HG02571 (cell line): ENCODE measurements around the gene CBX1.
A peak's percentile ranks its signal among the peaks of the same experiment; 100 is the strongest.

ENCODE experiments used
- ATAC-seq: cut with Tn5 transposase; IDR thresholded peaks from one replicate; pipeline ENCODE4 v1.9.1; 2021; ENCODE audit warnings: mild to moderate bottlenecking, moderate library complexity; ENCODE audit not compliant: unreplicated experiment

Gene CBX1

DNA sequence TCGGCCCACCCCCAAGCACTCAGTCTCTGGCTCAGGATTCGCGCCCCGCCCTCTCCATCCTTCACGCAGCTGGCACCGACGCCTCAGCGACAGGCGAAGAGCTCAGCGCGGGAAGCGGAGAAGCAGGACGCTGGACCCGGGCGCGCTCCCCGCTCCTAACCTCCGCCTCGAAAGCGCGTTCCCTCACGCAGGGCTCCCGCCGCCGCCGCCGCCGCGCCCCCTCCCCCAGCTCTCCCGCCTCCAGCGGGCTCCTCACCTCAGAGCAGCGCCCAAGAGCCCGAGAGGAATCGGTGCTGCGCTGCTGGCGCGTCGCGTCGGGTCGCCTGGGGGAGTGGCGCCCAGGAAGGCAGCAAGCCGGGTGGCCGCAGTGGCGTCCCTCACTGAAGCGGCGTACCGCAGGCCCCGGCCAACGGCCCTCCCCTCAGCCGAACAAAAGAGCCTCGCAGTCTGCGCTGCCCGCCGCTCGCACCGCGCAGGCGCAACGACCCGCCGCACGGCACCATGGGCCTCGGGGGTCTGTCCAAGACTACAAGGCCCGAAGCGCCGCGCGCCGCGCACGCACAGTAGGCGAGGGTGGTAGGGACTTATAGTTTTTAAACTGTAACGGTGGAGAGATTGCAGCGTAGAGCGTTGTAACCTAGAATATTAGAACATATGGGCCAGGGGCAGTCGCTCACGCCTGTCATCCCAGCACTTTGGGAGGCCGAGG, at the start of gene CBX1:
CBX1 (minus strand) TSS at position 467 of the 709 bp plus-strand sequence. CDS start 24,474 bp downstream, outside the sequence.
- peak; percentile 83 for ATAC-seq

DNA sequence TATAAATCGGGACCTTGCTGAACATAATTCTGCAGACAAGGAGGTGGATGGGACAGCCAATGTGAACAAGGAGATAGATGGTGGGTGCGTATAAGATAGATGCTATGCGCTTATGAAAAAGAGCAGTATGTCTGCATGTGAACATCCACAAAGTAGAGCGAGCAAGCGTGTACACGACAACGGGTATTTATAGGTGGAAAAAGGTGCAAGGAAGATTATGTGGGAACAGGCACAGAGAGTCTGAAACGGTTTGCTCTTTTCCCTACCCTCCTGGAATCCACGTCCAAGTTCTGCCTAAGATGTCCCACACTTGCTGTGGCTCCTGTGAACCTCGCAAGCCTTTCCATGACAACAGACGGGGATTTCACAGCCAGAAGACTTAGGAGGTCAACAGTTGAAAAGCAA, 49.3 kb upstream of the CBX1 start:
- ATAC-seq: no peak

DNA sequence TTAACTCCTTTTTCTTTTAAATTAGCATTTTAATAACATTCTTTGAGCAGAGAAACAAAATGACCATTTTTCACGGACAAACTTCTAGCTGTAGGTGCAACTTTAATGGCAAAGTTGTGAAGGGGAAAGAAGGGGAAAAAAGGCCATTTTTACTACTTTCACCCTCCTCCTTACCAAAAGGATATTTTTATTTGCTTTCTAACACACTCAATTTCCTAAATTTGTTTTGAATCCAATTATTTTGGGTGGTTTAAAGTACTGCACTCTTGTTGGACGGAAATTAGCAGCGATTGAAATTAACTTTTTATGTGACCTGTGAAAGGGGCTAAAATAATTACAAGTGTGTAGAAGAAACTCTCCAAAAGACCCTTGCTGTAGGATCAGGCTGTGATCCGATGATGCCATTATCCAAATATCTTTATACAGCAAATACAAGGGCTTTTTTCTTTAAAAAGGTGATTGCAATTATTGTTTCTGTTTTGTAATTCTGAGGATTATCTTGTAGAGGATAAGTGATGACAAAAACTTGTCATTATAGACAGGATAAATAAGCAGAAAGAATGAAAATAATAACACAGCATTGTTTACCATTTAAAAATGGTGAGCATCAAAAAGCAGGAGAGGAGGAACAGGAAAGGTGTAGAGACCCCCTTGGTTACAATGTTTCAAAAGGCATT, 48.6 kb upstream of the CBX1 start:
- no peak for ATAC-seq

DNA sequence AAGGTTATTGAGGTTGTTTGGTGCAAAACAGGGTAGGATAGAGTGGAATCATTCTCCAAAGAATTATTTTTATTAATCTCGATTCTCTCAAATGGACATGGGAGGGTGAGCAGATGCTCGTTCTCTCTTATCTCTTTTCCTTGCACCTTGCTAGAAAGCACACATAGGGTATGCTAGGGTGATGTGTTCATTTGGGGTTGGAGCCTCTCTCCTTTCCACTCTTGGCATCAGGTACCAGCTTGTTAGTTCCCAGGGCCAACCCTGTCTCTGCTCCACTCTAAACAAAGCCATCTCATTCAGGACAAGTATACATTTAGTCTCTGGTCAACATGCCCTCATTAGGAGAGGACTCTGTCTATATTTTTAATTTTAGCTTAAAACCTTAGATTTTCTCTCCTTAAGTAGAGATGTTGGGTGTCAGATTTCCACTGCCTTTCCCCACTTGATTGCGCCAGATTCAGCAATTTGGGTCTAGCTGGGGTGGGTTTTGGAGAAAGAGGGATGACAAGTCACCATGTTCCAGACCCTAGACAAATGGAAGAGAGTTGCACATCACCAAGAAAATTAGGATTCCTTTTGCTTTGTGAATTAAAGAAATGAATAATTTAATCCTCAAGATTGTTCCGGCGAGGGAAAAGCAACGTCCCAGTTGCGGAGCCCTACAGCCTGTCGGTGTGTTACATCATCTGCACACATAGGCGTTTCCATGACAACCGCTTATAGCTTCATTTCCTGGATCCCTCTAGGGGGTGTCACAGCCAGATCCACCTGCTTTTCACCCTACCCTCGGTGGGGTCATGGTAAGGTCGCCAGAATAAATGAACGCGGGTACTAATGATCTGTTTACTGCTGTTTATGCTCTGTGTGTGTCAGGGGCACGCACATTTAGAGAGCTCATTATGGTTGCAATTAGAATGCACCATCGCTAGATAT, 47.8 kb upstream of the CBX1 start:
- no peak for ATAC-seq

DNA sequence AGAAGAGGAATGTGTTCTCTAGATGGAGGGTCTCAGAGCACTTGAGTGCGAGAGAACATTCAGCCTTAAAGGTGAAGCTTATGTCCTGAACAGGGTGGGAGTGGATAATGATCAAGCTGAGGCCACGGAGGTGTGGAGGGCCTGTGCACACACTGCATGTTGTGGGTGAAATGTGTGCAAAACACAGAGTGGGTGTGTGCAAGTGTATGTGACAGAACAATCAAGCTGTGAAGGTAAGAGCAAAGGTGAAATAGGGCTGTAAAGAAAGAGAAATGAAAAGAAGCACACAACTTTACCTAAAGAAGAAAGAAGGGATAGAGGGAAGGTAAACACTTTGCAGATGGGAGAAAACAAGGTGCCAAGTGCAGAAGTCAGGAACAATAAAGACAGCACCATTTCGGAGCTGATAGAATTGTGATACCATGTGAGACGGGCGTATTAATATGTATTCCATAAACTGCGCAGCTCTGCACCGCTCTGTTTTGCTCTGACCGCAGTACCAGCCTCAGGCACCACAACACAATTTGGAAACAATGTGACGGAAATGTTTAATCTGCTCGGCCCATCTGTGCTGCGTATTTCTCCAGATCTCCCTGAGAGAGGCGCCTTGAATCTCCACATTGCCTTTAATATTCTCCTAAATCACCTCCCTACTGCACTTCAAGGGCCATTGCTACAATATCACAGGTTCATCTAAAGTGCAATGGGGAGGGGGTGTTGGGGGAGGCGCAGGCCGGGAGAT, 46.9 kb upstream of the CBX1 start:
- ATAC-seq: no peak

DNA sequence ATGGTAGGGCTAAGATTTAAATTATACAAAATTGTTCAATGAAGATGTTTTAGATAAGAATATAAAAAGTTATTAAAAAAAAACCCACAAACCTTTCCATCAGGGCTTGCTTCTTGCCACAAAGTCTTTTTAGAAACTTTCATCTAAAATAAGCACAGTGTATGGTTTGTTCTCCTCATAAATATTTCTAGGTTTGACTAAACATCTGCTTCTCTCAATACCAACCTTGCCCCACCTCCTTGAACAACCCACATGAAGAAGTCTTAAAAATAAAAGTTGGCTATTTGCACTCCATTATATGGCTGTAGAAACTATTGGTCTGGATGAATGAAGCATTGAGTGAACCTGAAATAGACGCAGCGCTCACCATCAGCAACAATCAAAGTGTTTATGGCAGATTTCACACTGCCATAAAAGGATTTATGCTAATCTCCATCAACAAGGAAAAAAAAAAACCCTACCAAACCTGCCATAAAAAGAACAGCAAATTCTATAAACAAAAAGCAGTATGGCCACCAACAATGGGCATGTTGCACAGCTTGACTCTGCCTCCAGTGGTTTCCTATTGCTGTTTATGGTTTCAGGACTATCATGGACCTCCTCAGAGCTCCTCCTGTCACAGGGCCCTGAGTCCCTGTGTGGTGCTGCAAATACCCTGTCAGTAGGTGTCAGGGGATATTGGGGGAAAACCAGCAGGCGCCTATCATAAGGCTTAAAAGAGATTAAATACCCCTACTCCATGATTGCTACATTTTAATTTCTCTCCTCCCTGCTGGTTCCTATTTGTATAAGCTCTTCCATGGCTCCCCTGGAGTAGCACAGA, 43.9 kb upstream of the CBX1 start:
- no peak for ATAC-seq

DNA sequence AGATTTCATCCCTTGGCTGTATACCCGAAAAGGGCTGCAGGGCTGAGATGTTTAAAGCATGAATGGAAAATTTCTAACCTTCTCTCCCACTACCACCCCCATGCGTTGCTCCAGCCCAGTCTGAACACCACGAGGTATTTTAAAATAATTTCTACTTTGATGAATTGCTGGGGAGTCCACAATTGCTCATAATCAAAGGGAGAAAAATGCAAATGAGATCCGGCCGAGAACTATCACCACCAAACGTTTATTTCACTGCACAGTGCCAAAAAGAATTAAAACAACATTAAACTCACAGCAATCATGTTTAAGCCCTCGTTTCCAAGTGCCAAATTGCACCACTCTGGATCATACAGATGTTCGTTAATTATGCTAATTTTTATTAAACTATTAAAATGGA, 43.0 kb upstream of the CBX1 start:
- no peak for ATAC-seq

DNA sequence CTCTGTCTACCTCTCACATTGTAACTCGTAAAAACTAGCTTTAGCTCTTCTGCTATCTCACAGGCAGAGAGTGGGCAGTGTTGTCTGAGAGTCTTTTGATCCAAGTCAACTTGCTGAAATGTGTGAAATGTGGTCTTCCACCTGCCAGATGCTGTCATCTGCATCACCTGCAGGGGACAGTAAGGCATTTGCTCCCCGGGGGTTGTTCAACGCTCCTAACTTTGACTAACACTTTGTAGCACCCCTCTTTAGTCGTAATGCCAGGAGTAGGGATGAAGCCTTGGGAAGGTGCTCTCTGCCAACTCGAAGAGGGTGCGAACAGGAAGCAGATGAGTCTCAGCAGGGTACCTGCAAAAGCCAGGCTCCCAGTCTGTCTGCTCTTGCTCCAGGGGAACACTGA, 42.4 kb upstream of the CBX1 start:
- no peak for ATAC-seq

DNA sequence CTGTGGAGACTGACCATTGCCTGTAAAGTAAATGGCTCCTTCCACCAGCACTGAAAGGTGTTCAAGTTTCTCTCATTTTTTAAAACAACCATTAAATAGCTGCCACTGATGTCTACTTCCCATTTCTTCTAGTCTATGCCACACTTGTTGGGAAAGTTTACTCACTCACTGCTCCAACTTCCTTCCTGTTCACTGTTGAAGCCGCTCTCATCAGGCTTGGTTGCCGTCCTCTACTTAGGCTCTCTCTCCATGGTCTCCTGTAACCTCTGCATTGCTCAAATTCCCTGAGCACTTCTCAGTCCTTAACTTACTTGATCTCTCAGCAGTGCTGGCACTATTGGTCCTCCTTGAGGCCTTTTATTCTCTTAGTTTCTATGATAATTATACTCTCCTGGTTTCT, 38.7 kb upstream of the CBX1 start:
- ATAC-seq: no peak

DNA sequence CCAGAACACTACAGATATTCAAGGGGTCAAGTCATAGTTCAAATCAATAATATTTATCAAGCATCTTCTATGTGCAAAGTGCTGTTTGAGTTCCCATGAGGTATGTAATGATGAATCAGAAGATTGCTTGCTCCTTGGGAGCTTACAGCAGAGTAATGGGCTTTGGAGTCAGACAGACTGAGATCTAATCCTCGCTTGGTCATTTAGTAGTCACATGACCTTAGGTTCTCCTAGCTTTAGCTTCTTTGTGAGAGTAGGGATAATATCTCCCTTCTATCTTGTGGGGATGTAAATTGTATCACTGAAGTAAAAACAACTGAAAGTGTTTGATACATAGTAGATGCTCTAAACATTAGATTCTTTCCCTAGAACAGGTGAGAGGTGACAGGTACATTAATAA, 36.4 kb upstream of the CBX1 start:
- no peak for ATAC-seq

DNA sequence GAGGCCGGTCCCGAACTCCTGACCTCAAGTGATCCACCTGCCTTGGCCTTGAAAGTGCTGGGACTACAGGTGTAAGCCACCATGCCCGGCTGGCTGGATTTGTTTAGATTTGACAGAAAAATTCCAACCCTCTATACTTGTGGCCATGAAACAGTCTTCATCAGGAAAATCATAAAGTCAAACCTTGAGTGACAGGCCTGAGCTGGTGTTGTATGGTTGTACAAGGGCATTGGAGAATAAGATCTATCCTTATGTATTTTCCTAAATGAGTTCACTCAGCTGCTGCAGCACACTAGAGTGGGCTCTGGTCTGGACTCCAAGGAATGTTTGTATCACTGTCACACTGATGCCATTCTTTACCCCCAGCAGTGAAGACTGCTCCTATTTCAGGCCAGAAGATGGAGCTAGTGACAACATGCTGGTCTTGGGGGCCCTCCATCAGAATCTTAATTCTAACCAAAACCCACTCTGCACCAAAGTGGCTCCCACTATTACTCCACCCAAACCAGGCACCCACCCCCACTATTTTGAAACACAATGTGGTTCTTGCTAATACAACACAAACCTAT, 33.7 kb upstream of the CBX1 start:
- no peak for ATAC-seq

DNA sequence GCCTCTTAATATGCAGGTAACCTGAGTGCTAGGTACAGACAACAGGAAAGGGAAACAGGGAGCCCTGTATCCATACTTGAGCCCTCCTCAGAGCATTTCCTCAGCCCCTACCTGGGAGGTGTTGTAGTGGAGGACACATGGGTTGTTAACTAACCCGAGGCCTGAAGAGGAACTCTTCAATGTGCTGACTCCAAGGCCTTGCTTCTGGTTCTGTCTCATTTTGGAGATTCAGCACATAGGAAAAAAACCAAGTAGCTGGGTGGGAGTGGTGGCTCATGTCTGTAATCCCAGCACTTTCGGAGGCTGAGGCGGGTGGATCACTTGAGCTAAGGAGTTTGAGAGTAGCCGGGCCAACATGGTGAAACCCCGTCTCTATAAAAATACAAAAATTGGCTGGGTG, 31.1 kb upstream of the CBX1 start:
- no peak for ATAC-seq

DNA sequence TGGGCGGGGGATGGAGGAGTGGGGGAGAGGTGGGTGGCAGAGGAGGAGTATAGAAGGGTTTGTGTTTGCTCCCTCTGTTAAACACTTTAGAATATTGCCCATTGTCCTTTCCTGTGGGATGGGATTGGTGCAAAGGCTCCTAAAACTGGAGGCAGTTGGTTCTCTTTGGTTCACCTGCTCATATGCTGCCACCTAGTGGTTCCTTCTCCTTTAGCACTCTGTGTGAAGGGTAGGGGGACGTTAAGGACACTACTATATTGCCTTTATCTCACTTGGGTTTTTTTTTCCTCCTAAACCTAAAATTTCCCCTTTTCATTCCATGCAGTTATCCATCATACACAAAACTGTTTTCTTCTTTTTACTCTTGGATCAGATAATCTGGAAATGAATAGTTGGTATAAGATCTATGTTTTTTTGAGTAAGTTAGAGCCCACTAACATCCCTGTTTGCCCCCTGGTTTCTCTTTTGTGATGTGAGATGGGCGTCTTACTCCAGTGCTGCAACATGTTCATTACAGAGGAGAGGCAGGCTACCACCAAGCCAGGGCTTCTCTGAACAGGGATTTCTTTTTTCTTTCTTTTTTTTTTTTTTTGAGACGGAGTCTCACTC, 30.0 kb upstream of the CBX1 start:
- ATAC-seq: no peak

DNA sequence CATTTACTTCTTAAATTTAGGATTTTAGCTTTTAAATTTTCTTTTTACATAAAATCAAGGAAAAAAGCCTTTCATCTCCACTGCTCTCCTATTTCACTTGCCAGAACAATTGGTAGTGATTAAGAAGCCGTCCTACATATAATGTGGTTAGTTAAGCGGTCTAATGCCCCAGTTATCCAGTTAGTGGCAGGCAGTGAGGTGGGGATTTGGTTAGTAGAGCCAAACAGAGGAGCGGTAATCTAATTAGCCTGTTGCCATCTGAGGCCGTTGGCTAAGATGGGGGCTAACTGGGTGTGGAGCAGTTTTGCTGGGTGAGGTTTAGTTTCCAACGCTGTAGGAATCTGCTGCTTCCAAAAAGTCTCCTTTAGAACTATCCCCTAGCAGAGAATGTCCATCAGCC, 28.7 kb upstream of the CBX1 start:
- no peak for ATAC-seq

DNA sequence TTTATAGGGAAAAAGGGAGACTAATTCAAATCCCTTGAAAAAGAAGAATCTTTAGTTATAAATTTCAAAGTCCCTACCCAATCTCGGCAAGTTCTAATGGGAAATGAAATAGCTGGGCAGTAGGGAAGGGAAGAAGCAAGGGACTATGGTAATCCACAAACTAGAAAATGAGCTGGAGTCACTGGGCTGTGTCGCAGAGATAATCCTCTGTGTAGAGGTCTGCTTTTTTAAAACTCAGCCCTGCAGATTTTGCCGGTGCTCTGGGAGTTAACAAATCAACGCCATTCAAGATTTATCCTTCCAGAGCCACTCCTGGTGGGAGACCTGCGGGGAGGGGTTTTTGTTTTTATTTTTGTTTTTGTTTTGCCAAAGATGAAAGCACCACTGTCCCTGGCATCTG, 27.1 kb upstream of the CBX1 start:
- ATAC-seq: no peak

DNA sequence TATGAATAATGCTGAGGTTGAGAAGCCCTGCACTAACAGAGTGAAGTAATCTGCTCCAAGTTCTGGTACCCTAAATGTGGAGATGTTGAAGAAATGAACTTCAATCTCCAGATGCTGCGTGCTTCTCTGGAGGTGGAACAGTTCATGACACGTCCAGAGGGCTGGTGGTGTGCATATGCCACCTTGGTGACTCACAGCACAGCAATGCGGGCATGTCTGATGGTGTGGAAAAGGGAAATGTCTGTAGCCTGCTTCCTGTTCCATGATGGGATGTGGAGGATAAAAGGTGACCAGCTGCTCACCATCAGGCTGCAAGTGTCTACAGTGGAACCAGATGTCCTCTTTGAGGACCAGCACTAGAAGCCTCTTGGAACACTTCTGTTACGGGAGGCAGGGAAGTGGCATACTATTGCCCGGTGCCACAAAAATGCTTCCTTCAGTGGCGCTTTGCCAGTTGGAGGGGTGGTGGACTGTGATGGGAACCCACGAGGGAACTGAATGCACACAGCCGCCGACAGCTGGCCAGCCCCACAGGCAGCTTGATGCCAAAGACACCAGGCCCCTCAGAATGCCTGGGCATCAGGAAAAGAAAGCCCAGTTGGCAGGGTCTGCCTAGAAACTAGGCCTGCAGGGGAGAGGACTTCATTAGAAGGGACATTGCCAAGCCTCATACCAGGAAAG, 26.2 kb upstream of the CBX1 start:
- ATAC-seq: no peak

DNA sequence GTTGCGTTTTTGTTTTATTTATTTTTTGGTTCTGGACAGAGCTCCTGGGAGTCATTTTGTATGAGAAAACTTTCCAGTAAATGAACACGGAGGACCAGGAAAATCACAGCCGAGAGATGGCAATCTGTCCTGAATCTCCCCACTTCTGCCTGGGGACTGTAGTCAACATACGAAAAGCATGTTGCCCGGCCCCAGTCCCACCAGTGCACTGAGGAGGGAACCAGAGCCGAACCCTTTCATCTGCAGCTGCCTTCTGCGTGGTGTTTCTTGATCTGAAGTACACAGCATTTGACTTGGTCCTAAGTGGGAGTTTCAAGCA, 25.2 kb upstream of the CBX1 start:
- no peak for ATAC-seq

DNA sequence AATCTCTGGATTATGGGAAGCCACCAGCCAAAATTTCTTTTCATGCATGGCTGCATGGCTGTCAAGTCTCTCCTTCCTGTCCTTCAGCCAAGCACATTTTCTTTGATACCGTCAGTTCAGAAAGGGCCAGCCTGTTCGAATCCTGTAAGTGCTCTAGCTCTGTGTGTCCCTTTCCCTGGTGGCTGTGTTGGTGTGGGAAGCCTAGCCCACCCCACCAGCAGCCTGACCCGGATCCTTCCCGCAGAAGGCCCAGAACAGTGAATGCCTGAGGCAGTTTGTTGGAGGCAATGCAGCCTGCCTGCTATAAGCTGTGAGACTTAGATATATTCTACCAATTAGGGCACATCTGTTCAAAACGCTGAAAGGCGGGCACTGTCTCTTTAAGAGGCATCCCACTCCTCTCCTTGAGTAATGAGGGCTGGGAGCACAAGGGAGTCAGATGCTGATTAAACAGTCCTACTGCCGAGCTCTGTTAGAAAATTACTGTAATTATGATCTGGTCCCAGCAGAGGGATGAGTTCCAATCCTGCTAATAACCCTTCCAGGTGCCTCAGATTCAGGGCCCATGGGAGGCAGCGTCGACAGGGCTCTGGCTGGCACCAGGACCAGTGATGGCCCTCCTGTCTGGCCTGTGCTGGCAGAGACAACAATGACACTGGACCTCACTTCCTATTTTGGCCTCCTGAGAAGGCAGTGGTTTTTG, 24.7 kb upstream of the CBX1 start:
- no peak for ATAC-seq
